HAP-1 (cell line): ENCODE measurements around the gene SEMA5B.

Experiments
- DNase-seq, 2 experiments: peaks; one replicate each; pipeline ENCODE4 v3.0.0-alpha.2; 2016 to 2020; ENCODE audit warnings: low spot score in 2 of 2
- H3K27me3 ChIP-seq: fragments of 250-450 bp; sonication (Bioruptor Pico); 2 replicates; pipeline ENCODE4 v1.5.1; 2020; ENCODE audit warnings: low read depth, mild to moderate bottlenecking, moderate library complexity
- H3K36me3 ChIP-seq: fragments of 250-450 bp; sonication (Bioruptor Pico); replicated peaks from 2 replicates; pipeline ENCODE4 v1.5.1; 2020; ENCODE audit warnings: mild to moderate bottlenecking
- H3K4me1 ChIP-seq: fragments of 250-450 bp; sonication (Bioruptor Pico); 2 replicates; pipeline ENCODE4 v1.5.1; 2020; ENCODE audit warnings: mild to moderate bottlenecking
- H3K4me3 ChIP-seq: fragments of 250-450 bp; sonication (Bioruptor Pico); 2 replicates; pipeline ENCODE4 v1.5.1; 2020; ENCODE audit warnings: mild to moderate bottlenecking, moderate library complexity
- H3K9me3 ChIP-seq: fragments of 250-450 bp; sonication (Bioruptor Pico); 2 replicates; pipeline ENCODE4 v1.5.1; 2020; ENCODE audit warnings: mild to moderate bottlenecking, moderate library complexity
- in situ Hi-C: fragments of 300-500 bp; cut with MboI; formaldehyde crosslinking; loops from 3 replicates; pipeline ENCODE4 v1.14.3; 2020; ENCODE audit warnings: low sequenced_read_pairs, inconsistent platforms, mixed read lengths

The SEMA5B gene

GRCh38 chr3:122918576-122919290 lies 108.8 kb downstream of the SEMA5B start:
- Histone ChIP-seq H3K4me3 (no peak overlapping the region), H3K27me3 (peaks cover 6% of the 10 kb centered on the region; the same call in 1 of the 2 replicates), H3K4me1 (peaks cover 3% of the 10 kb centered on the region; the same call in 1 of the 2 replicates), H3K36me3 (no peaks in the 10 kb centered on the region), H3K9me3 (no peaks in the 10 kb centered on the region)
- in situ Hi-C loops = no loop called here
- DNase-seq = no peak

GRCh38 chr3:122917412-122917811 lies 110.2 kb downstream of the SEMA5B start:
- H3K9me3 ChIP-seq = no peaks in the 10 kb centered on the region
- no peak for DNase-seq
- H3K27me3 ChIP-seq = peaks cover 5% of the 10 kb centered on the region; the same call in 1 of the 2 replicates
- H3K4me1 ChIP-seq = peaks cover 3% of the 10 kb centered on the region; the same call in 1 of the 2 replicates
- H3K36me3 ChIP-seq = no peaks in the 10 kb centered on the region
- in situ Hi-C loops = no loop called here
- no peak overlapping the region for H3K4me3 ChIP-seq

GRCh38 chr3:122916580-122916979 lies 111.0 kb downstream of the SEMA5B start:
- no peak overlapping the region for H3K4me3 ChIP-seq
- 0 out of 2 replicates have a peak, but pooled peaks cover 2% of the 10 kb centered on the region for H3K4me1 ChIP-seq
- DNase-seq = no peak
- no peaks in the 10 kb centered on the region for H3K9me3 ChIP-seq
- no peaks in the 10 kb centered on the region for H3K27me3 ChIP-seq
- in situ Hi-C loops = no loop called here
- no peaks in the 10 kb centered on the region for H3K36me3 ChIP-seq

DNA sequence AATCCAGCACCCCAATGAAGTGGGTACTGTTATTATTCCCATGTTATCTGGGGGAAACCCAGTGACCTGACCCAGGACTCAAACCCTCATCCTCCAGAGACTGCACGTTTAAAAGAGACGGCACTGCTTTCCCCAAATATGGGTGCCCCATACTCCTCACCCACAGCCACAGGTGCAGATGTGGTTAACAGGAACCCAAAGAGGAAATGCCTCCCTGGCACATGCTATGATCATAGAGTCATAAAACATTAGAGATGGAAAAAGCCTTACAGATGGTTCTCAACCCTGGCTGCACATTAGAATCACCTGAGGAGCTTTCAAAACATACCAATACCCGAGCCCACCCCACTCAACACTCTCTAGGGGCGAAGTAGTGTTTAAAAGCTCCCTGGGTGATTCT lies 111.5 kb downstream of the SEMA5B start:
- no peak for DNase-seq
- no peaks in the 10 kb centered on the region for H3K27me3 ChIP-seq
- H3K36me3 ChIP-seq = no peaks in the 10 kb centered on the region
- no peaks in the 10 kb centered on the region for H3K9me3 ChIP-seq
- in situ Hi-C loops = no loop called here
- no peaks in the 10 kb centered on the region for H3K4me1 ChIP-seq
- H3K4me3 ChIP-seq = no peak overlapping the region

DNA sequence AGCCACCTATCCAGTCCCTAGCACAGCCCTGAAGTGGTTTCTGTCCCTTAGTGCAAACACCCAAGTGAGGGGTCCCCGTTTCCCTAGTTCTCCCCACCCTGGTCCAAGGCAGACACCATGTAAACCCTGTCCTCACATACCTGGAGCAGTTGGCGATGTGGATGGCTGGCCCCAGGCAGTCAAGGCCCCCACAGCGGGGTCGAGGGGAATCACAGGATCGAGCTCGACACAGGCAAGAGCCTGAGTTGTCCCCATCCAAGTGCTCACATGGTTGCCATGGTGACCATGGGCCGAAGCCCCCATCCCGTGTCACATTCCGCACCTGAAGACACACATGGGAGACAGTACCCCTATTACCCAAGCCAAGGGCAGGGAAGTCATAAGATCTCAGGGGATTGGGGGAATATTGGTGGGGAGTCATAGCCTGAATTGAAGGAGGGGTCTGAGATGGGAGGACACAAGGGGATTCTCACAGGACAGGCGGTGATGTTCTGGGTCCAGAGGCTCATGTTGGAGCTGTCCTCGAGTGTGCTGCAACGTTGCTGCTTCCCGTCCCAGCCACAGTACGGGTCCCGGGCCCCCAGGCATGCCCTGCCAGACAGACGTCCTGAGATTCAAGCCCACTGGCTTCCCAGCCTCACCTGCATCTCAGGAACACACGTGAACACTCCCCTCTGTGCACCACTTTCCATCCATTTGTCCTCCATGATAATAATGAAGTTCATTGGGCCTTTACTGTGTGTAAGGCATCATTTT lies 112.1 kb downstream of the SEMA5B start:
- no peak for DNase-seq
- Histone ChIP-seq H3K4me1 (no peaks in the 10 kb centered on the region), H3K36me3 (no peaks in the 10 kb centered on the region), H3K9me3 (no peaks in the 10 kb centered on the region), H3K4me3 (no peak overlapping the region), H3K27me3 (no peaks in the 10 kb centered on the region)
- in situ Hi-C loops = no loop called here

DNA sequence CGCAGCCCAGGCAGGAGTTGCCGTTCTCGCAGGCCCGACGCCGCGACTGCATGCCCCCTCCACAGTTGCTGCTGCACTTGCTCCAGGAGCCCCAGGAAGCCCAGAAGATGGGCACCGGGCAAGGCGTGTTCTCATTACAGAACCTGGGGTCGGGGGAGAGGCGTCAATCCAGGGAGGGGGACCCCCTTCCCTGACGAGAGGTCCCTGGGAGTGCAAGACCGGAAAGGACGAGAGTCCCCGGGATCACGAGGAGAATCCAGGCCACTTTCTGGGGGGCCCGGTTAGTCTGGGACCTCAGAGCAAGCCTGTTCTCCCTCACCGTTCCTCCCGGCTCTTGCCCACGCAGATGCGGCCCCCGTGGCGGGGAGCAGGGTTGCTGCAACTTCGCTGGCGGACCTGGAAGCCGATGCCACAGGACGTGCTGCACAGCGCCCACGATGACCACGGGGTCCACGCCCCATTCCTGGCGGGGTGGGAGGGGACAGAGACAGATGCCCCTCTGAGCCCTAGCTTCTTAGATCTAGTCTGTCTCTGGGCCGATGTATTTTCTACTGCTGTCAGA lies 113.9 kb downstream of the SEMA5B start:
- in situ Hi-C loops = no loop called here
- Histone ChIP-seq H3K9me3 (no peaks in the 10 kb centered on the region), H3K4me3 (no peak overlapping the region), H3K36me3 (no peaks in the 10 kb centered on the region), H3K27me3 (no peaks in the 10 kb centered on the region), H3K4me1 (no peaks in the 10 kb centered on the region)
- no peak for DNase-seq

DNA sequence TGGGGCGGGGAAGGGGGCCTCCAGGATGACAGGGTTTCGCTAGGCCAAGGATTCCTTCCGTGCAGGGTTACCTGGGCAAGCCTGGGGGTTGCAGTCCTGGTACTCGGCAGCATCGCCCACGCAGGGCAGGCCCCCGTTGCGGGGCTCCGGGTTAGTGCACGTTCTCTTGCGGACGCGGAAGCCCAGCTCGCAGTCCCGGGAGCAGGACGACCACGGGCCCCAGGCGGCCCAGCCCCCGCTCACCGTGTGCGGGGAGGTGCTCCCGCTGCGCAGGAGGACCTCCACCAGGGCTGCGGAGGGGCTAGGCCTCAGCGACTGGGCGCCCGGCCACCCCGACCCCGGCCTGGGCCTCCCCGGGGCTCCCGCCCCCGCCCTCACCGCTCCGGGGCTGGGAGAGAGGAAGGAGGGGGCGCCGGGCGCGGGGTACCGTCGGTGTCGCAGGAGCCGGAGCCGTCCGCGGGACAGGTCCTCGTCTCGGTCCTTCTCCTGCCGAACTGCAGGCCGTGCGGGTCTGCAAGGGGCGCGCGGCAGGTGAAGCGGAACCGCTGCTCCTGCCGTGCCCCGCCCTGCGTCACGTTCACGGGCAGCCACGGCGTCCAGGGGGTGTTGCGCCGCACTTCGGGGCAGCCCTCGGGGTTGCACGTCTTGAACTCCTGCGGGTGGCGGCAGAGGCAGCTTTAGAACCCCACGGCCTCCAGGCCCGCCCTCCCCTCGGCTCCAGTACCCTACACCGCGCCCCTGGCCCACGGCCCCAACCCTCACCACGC lies 114.6 kb downstream of the SEMA5B start:
- DNase-seq = no peak
- Histone ChIP-seq H3K4me3 (no peak overlapping the region), H3K27me3 (no peaks in the 10 kb centered on the region), H3K36me3 (no peaks in the 10 kb centered on the region), H3K4me1 (no peaks in the 10 kb centered on the region), H3K9me3 (no peaks in the 10 kb centered on the region)
- in situ Hi-C loops = no loop called here

GRCh38 chr3:122911901-122912300 lies 115.7 kb downstream of the SEMA5B start:
- in situ Hi-C loops = no loop called here

GRCh38 chr3:122908251-122908650 lies 119.3 kb downstream of the SEMA5B start:
- in situ Hi-C loops = no loop called here
- Histone ChIP-seq H3K36me3 (no peaks in the 10 kb centered on the region), H3K9me3 (0 out of 2 replicates have a peak, but pooled peaks cover 3% of the 10 kb centered on the region), H3K4me3 (no peak overlapping the region), H3K4me1 (no peaks in the 10 kb centered on the region), H3K27me3 (no peaks in the 10 kb centered on the region)
- DNase-seq = no peak

More at GRCh38 chr3:122911901-122912300, 115.7 kb downstream of the SEMA5B start:
- no peak overlapping the region for H3K4me3 ChIP-seq
- no peaks in the 10 kb centered on the region for H3K4me1 ChIP-seq
- no peaks in the 10 kb centered on the region for H3K27me3 ChIP-seq
- H3K9me3 ChIP-seq = no peaks in the 10 kb centered on the region
- no peaks in the 10 kb centered on the region for H3K36me3 ChIP-seq
- DNase-seq = no peak

DNA sequence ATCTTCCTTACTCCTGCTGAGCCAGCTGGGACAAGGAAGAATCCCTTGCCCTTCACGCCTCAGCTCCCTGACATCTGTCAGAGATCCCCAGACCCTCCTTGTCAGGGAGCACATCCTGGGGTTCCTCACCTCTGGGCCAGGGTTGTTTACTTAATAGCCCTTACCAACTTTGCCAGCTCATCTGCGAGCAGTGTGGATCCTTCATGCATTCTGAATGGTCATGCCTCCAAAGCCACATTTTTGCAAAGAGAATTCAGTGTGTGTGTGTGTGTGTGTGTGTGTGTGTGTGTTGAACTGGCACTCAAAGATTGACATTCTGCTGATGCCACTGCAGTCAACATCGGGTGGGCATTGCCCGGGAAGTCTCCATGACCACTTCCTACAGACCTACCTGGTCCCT lies 120.1 kb downstream of the SEMA5B start:
- 0 out of 2 replicates have a peak, but pooled peaks cover 3% of the 10 kb centered on the region for H3K9me3 ChIP-seq
- H3K27me3 ChIP-seq = no peaks in the 10 kb centered on the region
- in situ Hi-C loops = no loop called here
- DNase-seq = no peak
- no peaks in the 10 kb centered on the region for H3K4me1 ChIP-seq
- no peak overlapping the region for H3K4me3 ChIP-seq
- H3K36me3 ChIP-seq = no peaks in the 10 kb centered on the region

- DNase-seq = no peak
- in situ Hi-C loops = no loop called here
Measured at GRCh38 chr3:122903171-122903570, 124.4 kb downstream of the SEMA5B start.

DNA sequence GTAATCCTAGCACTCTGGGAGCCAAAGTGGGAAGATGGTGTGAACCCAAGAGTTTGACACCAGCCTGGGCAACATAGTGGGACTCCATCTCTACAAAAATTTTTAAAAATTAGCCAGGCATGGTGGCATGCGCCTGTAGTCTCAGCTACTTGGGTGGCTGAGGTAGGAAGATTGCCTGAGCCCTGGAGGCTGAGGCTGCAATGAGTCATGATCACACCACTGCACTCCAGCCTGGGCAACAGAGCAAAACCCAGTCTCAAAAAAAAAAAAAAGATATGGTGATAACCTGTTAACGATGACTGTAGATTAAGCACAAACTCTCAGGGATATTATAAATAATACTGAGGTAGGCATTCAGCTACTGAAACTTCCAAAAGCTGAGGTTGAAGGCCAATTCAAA lies 125.2 kb downstream of the SEMA5B start:
- 0 out of 2 replicates have a peak, but pooled peaks cover 3% of the 10 kb centered on the region for H3K9me3 ChIP-seq
- H3K4me3 ChIP-seq = no peak overlapping the region
- no peaks in the 10 kb centered on the region for H3K27me3 ChIP-seq
- no peak for DNase-seq
- no peaks in the 10 kb centered on the region for H3K4me1 ChIP-seq
- in situ Hi-C loops = no loop called here
- H3K36me3 ChIP-seq = no peaks in the 10 kb centered on the region

More at GRCh38 chr3:122903171-122903570, 124.4 kb downstream of the SEMA5B start:
- Histone ChIP-seq H3K9me3 (0 out of 2 replicates have a peak, but pooled peaks cover 3% of the 10 kb centered on the region), H3K4me1 (no peaks in the 10 kb centered on the region), H3K4me3 (no peak overlapping the region), H3K27me3 (no peaks in the 10 kb centered on the region), H3K36me3 (no peaks in the 10 kb centered on the region)

DNA sequence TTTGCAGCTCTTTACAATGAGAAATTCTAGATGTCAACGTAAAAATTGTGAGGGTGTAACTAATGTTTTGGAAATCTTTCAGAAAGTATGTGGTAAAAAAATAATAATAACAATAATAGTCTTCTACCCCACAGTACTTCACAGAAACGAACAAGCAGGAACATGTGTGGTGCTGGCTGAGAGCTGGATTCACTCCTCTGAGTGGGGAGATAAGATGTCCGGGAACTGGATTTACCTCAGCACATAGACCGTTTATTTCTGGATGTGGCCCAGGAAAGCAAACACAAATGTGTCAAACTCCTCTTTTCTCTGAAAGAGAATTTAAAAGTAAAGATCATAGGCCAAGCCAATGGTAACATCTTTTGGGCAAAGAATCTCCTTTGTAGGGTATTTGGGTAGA lies 129.3 kb downstream of the SEMA5B start:
- in situ Hi-C loops = no loop called here
- no peaks in the 10 kb centered on the region for H3K9me3 ChIP-seq
- DNase-seq = no peak

More for the DNA sequence above, 129.3 kb downstream of the SEMA5B start:
- Histone ChIP-seq H3K27me3 (no peaks in the 10 kb centered on the region), H3K4me3 (no peak overlapping the region), H3K36me3 (no peaks in the 10 kb centered on the region), H3K4me1 (no peaks in the 10 kb centered on the region)
